NCI-H460 (cell line): ENCODE results near the gene LRRC8E. TPM values are rescaled to one million over a fixed set of nuclear protein-coding genes. Genes with fewer than 3 reads are reported as not detected.
"Not testable (repeated sequence)": the region's sequence is repeated elsewhere in the genome, so short reads cannot be mapped to it uniquely, and the experiment has no call there.

Experiments used
- DNase-seq: peaks from one replicate; pipeline ENCODE4 v3.0.0-alpha.2; 2016; ENCODE audit warnings: low read depth; ENCODE audit errors: extremely low read depth
- total RNA-seq: library from RNA; depleted of rRNA; stranded (reverse); fragments of >200 nt; shearing (Covaris generic); gene quantifications from 2 replicates; pipeline ENCODE4 v1.2.3, GENCODE V29; 2014

The LRRC8E gene
- total RNA-seq, 1 experiment from 2014 or later = 5.2 TPM

DNA sequence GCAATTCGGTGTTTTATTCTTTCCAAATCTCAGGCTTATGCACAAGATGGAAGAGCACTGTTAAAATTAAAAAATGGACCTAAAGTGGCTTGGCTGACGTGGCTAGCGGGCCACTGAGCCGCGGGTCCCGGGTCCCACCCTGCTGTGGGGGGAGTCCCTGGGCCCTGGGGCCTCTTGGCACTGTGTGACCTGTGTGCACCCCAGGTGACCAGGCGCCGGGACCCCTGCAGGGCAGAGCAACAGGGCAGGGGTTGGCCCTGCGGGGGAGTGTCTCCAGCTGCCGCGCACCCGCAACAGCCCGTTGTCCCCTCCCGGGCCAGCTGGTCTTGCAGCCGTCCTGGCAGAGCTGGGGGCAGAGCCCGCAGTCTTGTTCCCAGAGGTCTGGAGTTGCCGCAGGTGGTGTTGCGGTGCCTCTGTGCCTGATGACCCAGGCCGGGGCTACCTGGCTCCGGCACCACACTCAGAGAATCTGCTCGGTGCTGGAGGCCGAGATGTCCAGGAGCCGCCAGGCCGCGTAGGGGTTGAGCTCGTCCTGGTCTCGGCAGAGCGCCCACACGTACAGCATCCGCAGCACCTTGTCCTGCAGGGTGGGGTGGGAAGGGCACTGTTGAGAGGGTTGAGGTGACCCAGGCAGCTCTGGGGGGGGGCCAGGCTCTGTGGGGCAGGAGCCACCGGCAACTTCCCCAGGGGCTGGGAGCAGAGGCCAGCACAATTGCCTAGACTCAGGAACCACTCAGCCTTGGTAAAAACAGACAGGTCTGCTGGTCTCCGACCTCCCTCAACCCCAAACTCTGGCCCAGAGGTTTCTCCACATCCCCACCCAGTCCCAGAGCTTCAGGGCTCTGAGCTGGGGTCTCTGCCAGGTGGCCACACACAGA, 38.7 kb downstream of the LRRC8E start:
- no peak for DNase-seq

DNA sequence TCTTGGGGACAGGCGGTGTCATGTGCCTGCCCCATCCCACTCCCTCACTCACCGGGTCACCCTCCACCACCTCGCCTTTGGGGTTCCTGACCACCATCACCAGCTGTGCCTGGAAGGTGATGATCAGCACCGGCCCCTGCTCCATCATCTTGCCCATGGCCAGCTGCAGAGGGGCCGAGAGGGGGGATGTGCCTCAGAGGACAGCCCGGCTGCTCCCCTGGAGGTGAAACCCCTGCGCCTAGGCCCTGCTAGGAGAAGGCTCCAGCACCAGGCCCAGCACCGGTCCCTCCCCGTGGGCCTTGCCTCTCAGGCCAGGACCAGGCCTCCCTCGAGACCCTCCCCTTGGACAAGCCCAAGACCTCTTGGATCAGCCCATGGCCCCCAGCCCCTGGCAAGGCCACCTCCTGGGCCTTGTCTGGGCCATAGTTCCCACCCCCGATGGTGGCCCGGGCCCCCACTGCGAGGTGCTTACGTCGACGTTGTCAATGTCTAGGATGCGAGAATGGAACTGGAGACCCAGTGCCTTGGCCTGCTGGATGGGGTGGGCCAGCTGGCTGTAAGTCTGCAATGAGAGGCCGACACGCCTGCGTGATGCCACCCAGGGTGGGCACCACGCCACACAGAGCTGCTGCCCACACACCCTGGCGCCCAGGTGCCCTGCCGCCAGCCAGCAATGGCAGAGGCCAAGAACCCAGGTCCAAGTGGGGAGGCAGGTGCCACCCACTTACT, 39.5 kb downstream of the LRRC8E start:
- DNase-seq = no peak

DNA sequence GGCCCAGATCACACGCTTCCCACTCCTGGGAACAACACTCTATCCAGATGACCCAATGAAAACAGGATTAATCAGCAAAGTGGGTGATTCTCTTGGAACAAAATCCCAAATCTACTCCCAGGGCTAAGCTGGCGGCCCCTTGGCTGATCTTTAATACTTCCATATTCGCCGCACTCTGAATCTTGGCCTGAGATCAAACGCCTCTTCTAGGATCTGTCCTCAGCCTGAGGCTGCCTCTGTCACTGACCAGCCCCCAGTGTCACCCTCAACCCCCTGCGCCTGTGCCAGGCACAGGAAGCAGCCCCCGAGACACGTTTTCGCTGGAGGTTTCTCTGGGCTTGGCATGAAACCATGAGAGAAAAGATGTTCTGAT, 40.0 kb downstream of the LRRC8E start:
- DNase-seq = no peak

DNA sequence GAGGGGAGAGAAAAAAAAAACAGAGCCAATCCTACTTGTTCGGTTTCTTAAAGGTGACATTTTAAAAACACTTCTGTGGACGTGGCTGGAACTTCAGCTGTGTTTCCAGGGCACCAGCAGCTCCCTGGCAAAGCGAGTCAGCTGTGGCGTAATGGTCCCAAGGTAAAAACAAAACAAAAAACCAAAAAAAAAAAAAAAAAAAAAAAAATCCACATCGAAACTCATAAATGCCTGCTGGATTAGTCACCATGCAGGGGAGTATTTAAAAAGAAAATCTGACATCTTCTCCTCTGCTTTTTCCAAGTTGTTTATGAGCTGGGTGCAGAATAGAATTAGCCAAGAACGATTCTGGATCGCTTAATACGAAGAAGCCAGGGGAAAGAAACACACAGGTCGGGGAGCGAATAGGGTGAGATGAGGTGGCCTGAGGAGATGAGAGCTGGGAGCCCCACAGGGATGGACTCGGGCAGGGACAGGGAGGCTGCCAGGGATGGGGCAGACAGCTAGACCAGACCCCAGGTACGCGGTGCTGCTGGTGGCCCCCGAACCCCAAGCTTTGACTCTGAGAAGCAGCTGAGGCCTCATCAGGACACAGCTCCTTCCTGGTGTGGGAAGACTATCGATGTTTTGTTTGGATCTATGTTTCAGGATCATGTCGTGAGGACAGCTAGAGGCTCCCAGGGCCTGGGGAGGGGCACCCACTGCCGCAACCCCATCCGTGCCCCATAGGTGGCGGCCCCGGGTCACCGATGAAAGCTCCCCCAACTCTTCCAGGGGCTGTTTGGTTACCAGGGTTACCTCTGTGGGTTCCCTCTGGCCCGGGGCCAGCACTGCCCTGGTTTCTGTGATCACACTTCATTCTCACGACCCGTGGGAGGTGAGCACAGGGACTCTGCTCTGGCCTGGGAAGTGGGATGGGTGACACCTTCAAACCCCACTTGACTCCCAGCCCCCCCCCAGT, 40.7 kb downstream of the LRRC8E start:
- DNase-seq = no peak

DNA sequence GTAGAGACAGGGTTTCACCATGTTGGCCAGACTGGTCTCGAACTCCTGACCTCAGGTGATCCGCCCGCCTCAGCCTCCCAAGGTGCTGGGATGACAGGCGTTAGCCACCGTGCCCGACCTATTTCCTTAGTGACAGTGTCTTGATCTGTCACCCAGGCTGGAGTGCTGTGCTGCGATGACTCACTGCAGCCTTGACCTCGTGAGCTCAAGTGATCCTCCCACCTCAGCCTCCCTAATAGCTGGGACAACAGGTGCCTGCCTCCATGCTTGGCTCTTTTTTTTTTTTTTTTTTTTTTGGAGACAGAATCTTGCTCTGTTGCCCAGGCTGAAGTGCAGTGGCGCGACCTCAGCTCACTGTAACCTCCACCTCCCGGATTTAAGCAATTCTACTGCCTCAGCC, 41.7 kb downstream of the LRRC8E start:
- not testable (repeated sequence) for DNase-seq

DNA sequence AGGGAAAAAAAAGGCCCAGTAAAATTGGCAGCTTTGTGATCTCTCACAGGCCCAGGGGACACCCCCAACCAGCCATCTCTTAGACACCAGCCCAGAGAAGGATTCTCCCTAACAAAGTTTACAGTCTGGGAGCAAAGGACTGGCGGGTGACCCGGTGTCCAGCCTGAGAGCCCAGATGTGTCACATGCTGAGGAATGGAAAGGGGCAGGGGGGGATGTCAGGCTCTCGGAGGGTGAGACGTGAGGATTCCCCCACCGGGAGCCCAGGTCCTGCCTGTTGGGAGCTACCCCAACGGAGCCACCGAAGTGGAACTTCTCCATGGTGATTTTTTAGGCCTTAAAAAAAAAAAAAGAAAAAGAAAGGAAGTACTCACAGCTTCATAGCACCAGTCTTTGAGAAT, 42.5 kb downstream of the LRRC8E start:
- no peak for DNase-seq

DNA sequence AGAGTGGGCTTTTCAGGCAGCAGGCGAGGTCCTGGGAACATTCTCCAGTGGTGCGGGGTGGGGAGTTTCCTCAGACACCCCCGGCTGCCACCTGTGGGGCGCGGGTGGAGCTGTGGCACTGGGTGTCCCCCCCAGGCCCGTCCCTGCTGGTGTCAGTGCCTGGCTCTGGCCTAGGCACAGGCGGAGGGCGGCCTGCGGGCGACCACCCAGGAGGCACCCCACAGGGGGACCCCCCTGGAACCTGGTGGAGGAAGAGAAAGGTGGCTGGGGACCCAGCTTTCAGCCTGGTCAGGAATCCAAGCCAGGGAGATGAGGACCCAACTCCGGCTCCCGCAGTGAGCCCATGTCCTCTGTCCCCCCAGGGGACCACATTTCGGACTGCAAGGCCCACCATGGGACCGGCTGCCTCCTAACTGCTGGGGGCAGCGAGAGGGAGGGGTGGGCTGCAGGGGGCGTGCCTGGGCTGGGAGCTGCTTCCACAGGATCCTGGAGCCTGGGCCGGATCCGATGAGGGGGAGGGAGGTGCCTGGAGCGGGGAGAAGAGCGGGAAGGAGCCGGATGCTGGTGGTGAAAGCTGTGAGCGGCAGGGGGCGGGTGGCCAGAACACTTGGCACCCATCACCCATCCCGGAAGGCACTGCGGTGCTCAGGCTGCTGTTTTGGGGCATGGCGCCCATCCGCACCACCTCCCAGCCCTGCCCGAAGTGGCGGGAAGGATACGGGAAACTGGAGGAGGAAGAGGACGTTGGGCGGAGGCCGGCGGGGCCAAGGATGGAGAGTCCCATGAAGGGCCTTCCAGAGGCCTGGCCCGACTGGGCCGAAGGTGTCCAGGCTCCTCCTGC, 43.1 kb downstream of the LRRC8E start:
- no peak for DNase-seq

DNA sequence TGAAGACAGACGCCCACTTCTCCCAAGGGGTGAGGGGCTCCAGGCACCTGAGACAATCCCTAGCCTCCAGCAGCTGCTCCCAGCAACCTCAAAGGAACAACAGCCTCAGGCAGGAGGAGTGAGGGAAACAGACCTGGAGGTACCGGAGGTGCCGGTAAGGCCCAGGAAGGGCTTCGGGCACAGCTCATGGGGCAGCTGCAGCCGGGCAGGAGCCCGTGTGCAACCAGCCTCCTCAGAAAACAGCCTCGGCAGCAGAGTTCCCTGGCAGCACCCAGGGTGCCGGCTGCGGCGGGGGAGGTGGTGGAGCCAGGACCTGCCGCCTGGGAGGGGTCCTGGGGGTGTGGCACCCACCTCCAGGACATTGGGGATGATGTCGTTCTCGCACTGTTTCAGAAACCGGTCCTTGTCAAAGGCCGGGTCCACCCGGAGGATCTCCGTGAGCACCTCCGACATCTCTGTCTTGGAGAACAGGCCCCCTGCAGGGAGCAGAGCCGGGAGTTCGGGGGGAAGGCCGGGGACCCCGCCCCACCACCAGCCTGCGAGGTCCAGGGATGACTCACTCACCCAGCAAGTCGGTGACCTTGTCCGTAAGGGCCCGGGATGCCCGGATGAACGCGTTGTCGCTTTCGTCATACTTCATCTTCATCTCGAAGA, 44.1 kb downstream of the LRRC8E start:
- DNase-seq = no peak

DNA sequence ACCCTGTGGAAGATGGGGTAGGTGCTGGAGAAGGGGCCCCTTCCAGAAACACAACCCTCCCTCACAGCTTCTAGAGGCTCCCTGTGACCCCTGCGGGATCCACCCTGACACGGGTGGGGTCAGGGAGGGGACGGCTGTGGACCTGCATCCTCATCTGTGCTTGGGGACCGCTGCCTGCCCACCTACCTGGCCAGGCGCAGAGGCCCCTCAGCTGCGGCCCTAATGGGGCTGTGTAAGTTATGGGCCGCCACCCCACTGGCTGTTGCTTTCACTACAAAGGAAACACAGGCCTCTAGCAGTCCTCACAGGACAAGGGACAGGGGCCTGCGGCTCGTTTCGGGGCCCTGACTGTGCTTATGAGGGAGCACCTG, 44.6 kb downstream of the LRRC8E start:
- no peak for DNase-seq

DNA sequence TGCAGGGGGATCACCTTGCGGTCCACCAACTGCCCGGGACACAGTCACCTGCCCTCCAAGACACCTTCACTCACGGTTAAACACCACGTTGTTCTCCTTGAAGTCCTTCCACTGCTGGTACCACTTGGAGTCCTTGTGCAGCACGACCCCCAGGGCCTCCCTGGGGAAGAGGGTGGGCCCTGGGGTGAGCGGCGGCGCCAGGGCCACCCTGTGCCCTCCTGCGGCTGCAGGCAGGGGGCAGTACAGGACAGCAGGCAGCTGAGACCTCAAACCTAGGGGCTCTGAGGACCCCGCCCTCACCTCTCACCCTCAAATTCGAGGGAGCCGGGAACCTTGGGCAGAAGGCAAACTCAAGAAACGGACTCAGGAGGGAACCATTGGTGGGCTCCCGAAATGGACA, 45.1 kb downstream of the LRRC8E start:
- no peak for DNase-seq

DNA sequence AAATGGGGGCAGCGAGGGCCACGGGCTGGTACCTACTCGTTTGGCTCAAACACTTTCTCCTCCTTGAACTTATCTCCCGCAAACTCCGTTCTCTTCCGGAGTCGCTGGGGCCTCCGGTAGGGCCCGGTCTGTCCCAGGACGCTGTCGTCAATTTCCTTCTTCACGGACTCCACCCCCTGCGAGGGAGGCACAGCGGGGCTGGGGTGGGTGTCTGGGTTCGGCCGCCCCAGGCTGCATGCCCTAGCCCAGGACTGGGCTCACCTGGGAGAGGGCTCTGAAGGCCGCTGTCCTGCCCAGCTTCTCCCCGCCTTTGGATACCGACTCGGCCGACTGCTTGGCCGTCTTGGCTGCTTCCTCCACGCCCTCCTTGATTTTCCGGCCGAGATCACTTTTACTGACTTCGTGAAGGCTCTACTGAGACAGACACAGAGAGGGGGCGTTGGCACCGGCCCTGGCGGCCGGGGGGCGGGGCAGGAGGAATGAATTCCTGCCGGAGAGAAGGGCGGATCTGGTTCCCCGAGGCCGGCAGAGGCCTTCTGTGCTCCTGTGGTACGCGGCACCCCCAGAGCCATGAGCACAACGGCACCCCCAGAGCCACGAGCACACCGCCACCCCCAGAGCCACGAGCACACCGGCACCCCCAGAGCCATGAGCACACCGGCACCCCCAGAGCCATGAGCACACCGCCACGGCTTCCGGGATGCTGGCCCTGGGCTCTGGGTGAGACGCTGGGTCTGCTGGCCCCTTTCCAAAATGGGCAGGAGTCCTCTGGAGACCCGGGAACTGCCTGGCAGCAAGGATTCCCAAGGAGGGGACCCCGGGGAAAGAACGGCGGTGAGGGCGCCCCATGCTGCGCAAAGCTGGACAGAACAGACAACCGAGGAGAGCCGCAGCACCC, 45.8 kb downstream of the LRRC8E start:
- no peak for DNase-seq

DNA sequence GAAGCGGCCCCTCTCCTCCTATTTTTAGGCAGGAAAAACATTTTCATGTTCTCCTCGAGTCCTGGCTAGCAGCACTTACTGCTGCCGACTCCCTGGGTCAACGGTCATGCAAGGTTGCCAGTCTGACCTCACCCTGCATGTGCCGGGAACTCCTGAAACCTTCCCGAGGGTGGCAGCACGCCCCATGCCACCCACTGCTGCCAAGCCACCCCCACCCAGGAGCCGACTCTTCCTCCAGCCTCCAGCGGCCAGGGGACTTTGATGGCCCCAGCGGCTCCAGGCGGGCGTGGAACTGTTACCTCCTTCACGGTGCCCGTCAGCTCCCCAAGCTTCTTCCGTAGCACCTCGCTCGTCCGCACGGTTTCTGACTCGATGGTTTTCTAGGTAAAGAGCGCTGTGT, 46.5 kb downstream of the LRRC8E start:
- DNase-seq = no peak

DNA sequence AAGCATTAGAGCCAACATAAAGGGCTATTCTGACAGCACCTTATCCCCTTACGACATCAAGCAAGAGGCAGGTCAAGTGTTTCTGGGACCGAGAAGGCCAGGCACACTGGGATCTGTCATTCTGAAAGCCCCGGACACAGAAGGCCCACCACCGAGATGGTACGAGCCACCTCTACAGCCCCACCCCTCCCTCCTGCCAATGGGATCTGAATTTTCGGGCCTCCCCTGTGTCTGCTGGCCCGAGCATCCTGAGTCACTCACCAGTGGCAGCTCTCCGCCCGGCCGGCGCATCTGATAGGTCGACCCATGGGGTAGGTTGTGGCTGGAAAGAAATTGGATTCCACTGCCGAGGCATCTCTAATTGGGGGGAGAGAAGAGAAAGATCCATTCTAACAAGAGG, 52.5 kb downstream of the LRRC8E start:
- DNase-seq = no peak

DNA sequence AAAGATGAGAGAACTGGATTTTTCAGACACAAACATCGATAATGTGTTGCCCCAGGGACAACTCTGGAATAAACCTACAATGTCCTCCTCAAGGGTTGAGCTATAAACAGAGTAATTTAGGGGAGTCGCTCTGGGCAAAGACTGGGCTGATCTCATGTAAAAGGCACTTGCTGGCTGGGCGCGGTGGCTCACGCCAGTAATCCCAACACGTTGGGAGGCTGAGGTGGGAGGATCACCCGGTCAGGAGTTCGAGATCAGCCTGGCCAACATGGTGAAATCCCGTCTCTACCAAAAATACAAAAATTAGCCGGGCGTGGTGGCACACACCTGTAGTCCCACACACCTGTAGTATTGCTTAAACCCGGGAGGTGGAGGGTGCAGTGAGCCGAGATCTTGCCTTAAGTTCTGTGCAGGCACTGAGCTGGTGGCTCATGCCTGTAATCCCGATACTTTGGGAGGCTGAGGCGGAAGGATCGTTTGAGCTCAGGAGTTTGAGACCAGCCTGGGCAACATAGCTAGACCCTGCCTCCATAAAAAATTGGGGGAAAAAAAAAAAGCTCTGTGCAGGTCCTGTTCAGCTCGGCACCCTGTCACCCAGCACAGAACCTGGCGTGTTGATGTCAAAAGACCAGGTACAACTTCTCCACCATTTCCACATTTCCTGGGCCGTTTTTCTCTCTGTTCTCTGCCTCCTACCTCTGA, 53.7 kb downstream of the LRRC8E start:
- no peak for DNase-seq

DNA sequence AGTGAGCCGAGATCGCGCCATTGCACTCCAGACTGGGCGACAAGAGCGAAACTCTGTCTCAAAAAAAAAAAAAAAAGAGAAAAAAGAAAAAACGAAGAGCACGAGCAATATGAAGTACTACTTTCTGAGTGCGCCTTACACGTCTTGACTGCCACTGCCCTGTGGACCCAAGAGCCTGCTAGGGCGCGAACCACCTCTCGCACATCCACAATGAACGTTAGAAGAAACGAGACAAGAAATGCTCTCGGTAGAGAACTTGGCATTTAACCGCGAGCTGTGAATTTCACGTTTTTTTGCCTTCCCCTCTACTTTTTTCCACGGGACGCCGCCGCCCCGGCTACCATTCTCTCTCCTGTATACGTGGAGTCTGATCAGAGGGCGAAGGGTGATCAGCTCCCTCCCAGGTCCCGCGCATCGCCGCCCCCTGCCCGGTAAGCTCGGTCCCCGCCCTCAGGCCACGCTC, 54.7 kb downstream of the LRRC8E start:
- no peak for DNase-seq

DNA sequence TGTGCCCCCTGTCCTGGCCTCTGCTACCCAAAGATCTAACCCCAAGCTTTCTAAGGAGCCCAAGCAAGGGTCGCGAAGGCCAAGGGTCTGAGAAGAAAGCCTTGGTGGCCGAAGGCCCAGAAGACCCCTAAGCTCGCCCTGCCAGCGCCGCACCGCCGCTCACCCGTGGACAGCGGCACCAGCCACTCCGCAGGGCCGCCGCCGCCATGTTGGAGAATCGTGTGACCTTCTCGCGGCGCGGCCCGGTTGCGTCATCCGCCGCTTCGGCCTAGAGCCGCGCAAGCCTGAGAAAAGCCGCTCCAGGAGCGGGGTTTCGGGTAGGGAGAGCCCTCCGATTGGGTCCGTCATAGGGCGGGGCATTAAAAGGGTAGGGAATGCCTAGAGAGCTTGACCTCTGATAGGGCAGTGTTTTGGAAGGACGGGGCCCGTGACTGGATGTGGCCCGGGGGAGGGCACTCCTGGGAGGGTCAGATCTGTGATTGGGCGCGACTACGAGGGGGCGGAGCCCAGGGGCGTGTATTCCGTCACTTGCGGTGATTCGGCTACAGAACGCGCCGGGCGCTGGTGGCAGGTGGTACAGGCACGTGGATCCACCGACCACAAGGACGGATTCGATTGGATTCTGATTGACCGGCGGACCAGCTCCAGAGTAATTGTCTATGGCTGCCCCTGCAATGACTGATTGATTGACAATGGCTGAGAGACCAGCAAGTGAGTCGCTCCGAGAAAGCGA, 55.3 kb downstream of the LRRC8E start, which contains the start of gene TIMM44:
TIMM44 (minus strand) TSS at position 223 of the 733 bp plus-strand sequence; CDS start at position 208, 15 bp downstream.
- peak; percentile 99 for DNase-seq

DNA sequence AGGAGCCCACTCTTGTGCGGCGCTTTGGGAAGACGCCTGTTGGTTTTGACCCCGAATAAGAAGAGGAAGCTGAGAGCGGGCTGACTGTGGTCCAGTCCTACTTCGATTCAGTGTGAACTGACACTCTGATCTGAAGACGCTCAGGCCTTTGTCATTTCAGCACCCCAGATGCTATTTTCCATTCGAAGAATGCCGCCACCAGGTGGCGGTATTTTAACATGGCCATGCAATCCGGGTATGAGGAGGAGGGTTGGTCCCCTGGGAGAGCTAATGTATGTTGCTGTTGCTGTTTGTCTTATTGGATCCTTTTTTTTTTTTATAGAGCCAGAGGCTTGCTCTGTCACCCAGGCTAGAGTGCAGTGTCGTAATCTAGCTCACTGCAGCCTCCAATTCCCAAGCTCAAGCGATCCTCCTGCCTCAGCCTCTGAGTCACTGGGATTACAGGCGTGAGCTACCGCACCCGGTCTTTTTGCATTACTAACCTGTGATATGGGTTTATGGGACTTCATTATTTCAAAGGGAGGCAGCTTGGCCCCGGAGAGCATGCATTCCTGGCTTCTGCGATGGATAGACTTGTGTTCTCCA, 56.0 kb downstream of the LRRC8E start:
- DNase-seq = peak; percentile 91
